ENCODE measurements around the gene EML1. TPM values are rescaled to one million over a fixed set of nuclear protein-coding genes. Genes with fewer than 3 reads are reported as not detected.

EML1 gene
- total RNA-seq, 3 donors from 2014 or later, result 0.86 to 2.4 (median 1.3) TPM

- H3K4me1 Mint-ChIP-seq (ENCODE audit: low read depth), result no peaks in the 10 kb centered on the region
- peaks cover 16% of the 10 kb centered on the region for H3K9me3 Mint-ChIP-seq
- no peak overlapping the region for H3K4me3 Mint-ChIP-seq
- no peaks in the 10 kb centered on the region for H3K36me3 Mint-ChIP-seq (ENCODE audit: insufficient read depth)
- no peak for ATAC-seq
- DNase-seq, result no peak
- peaks cover 28% of the 10 kb centered on the region for H3K27me3 Mint-ChIP-seq (ENCODE audit: low read depth)
Observed at GRCh38 chr14:99781853-99782610, 11.2 kb upstream of the EML1 start.

DNA sequence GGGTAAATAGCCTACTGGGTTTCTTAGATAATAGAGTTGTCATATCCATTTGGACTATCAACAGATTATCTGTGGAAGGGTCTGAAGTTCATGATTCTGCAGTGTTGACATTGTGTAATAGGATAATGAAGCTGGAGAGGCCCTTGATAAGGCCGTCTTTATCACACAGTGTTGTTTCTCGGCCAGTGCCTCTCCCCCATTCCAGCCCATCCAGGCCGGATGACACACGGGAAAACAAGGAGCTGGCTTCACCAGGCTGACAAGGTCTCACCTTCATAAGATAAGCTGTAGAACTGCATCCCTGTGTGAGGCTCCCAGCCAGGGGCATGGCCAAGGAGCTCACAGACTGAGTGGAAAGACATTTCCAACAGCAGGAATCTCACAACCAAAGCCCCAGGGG lies 8.7 kb upstream of the EML1 start:
- Mint-ChIP-seq H3K36me3 (ENCODE audit: insufficient read depth) (no peaks in the 10 kb centered on the region), H3K4me3 (no peak overlapping the region), H3K9me3 (peaks cover 5% of the 10 kb centered on the region), H3K27me3 (ENCODE audit: low read depth) (peaks cover 20% of the 10 kb centered on the region), H3K4me1 (ENCODE audit: low read depth) (no peaks in the 10 kb centered on the region)
- no peak for DNase-seq
- no peak for ATAC-seq

- H3K4me3 Mint-ChIP-seq, result no peak overlapping the region
- peaks cover 4% of the 10 kb centered on the region for H3K4me1 Mint-ChIP-seq (ENCODE audit: low read depth)
- H3K9me3 Mint-ChIP-seq, result peaks cover under 1% of the 10 kb centered on the region
- H3K36me3 Mint-ChIP-seq (ENCODE audit: insufficient read depth), result no peaks in the 10 kb centered on the region
- no peak for DNase-seq
- peaks cover 15% of the 10 kb centered on the region for H3K27me3 Mint-ChIP-seq (ENCODE audit: low read depth)
- no peak for ATAC-seq
Observed at GRCh38 chr14:99785426-99785825, 7.8 kb upstream of the EML1 start.

DNA sequence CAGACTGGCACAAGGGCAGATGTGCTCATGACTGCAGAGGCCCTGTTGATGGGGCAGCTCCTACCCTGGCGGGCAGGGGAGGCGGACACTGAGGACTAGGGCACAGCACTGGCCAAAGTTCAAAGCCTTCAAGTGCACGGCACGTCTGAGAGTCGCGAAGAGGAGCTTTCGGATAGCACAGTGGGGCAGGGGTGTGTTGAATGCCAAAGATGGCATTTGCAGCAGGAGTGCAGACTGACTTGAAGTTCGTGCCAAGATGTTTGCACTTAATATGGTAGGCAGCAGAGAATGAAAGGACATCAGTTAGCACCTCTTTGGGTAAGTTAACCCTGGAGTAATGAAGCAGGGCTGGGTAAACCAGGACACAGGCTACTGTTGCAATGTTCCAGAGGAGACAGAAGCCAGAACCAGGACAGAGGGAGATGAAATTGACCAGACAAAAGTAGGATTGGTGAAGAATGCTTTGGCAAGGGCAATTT lies 6.7 kb upstream of the EML1 start:
- H3K36me3 Mint-ChIP-seq (ENCODE audit: insufficient read depth), result no peaks in the 10 kb centered on the region
- ATAC-seq (no peak), DNase-seq (no peak)
- peaks cover 6% of the 10 kb centered on the region for H3K27me3 Mint-ChIP-seq (ENCODE audit: low read depth)
- no peak overlapping the region for H3K4me3 Mint-ChIP-seq
- H3K4me1 Mint-ChIP-seq (ENCODE audit: low read depth), result peaks cover 10% of the 10 kb centered on the region
- no peaks in the 10 kb centered on the region for H3K9me3 Mint-ChIP-seq

DNA sequence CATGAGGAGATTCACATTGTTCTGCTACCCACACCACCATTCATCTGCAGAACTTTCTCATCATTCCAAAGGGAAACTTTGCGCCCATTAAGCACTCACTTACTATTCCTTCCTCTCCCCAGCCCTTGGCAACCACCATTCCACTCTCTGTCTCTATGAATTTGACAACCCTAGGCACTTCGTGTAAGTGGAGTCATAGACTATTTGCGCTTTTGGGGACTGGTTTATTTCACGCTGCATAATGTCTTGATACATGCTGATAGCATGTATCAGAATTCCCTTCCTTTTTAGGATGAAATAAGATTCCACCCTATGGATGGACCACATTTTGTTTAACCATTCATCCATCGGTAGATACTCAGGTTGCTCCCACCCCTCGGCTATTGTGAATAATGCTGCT lies 4.5 kb upstream of the EML1 start:
- no peaks in the 10 kb centered on the region for H3K9me3 Mint-ChIP-seq
- no peak overlapping the region for H3K4me3 Mint-ChIP-seq
- peaks cover 8% of the 10 kb centered on the region for H3K27me3 Mint-ChIP-seq (ENCODE audit: low read depth)
- no peaks in the 10 kb centered on the region for H3K36me3 Mint-ChIP-seq (ENCODE audit: insufficient read depth)
- H3K4me1 Mint-ChIP-seq (ENCODE audit: low read depth), result peaks cover 17% of the 10 kb centered on the region
- DNase-seq, result no peak
- no peak for ATAC-seq

DNA sequence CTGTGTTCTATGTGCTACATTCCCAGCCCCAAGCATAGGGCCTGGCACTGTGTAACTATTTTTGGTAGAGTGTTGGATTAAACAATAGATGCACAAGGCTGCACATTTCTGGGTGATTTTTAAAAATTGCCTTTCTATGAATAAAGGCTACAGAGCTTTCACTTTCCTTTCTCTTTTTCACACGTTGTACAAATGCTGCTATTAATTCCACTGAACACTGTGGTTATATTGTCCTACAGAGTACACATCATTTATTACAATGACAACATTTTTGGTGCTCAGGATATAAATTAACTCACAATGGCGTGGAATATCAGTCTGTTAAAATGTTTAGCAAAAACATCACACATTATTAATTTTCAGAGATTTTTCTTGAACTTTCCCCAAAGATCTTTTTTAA lies 3.6 kb upstream of the EML1 start:
- H3K27me3 Mint-ChIP-seq (ENCODE audit: low read depth), result peaks cover 11% of the 10 kb centered on the region
- no peaks in the 10 kb centered on the region for H3K36me3 Mint-ChIP-seq (ENCODE audit: insufficient read depth)
- H3K4me1 Mint-ChIP-seq (ENCODE audit: low read depth), result peaks cover 23% of the 10 kb centered on the region
- no peaks in the 10 kb centered on the region for H3K9me3 Mint-ChIP-seq
- ATAC-seq (no peak), DNase-seq (no peak)
- no peak overlapping the region for H3K4me3 Mint-ChIP-seq

- ATAC-seq, result no peak
- Mint-ChIP-seq H3K36me3 (ENCODE audit: insufficient read depth) (no peaks in the 10 kb centered on the region), H3K27me3 (ENCODE audit: low read depth) (peaks cover 15% of the 10 kb centered on the region), H3K4me1 (ENCODE audit: low read depth) (peaks cover 24% of the 10 kb centered on the region), H3K4me3 (no peak overlapping the region), H3K9me3 (no peaks in the 10 kb centered on the region)
- DNase-seq, result no peak
Observed at GRCh38 chr14:99790201-99790977, 2.8 kb upstream of the EML1 start.

GRCh38 chr14:99790978-99791376 lies 2.2 kb upstream of the EML1 start:
- peaks cover 24% of the 10 kb centered on the region for H3K4me1 Mint-ChIP-seq (ENCODE audit: low read depth)
- H3K27me3 Mint-ChIP-seq (ENCODE audit: low read depth), result peaks cover 21% of the 10 kb centered on the region
- no peak overlapping the region for H3K4me3 Mint-ChIP-seq
- DNase-seq, result no peak
- ATAC-seq, result no peak
- H3K9me3 Mint-ChIP-seq, result no peaks in the 10 kb centered on the region
- H3K36me3 Mint-ChIP-seq (ENCODE audit: insufficient read depth), result no peaks in the 10 kb centered on the region

GRCh38 chr14:99791476-99792209 lies 1.6 kb upstream of the EML1 start:
- Mint-ChIP-seq H3K27me3 (ENCODE audit: low read depth) (peaks cover 24% of the 10 kb centered on the region), H3K4me1 (ENCODE audit: low read depth) (peaks cover 24% of the 10 kb centered on the region), H3K4me3 (peak overlapping the region; percentile 75), H3K9me3 (no peaks in the 10 kb centered on the region), H3K36me3 (ENCODE audit: insufficient read depth) (no peaks in the 10 kb centered on the region)
- no peak for DNase-seq
- no peak for ATAC-seq

DNA sequence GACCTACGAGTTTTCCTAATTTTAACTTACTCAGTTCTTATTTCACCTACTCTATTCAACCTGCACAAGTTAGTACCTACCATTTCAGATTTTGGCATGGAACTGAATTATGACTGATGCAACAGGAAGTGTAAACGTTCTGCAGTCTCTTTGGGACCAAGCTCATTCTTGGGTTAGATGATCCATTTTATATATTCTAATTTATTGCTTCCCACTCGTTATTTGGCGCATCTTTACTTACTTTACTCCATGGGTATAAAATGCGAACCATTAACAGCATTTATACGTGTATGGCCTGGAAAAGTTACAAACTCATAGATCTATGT lies 1.0 kb upstream of the EML1 start:
- ATAC-seq (no peak), DNase-seq (no peak)
- Mint-ChIP-seq H3K9me3 (no peaks in the 10 kb centered on the region), H3K4me3 (peak overlapping the region; percentile 75), H3K36me3 (ENCODE audit: insufficient read depth) (no peaks in the 10 kb centered on the region), H3K27me3 (ENCODE audit: low read depth) (peaks cover 28% of the 10 kb centered on the region), H3K4me1 (ENCODE audit: low read depth) (peaks cover 24% of the 10 kb centered on the region)

DNA sequence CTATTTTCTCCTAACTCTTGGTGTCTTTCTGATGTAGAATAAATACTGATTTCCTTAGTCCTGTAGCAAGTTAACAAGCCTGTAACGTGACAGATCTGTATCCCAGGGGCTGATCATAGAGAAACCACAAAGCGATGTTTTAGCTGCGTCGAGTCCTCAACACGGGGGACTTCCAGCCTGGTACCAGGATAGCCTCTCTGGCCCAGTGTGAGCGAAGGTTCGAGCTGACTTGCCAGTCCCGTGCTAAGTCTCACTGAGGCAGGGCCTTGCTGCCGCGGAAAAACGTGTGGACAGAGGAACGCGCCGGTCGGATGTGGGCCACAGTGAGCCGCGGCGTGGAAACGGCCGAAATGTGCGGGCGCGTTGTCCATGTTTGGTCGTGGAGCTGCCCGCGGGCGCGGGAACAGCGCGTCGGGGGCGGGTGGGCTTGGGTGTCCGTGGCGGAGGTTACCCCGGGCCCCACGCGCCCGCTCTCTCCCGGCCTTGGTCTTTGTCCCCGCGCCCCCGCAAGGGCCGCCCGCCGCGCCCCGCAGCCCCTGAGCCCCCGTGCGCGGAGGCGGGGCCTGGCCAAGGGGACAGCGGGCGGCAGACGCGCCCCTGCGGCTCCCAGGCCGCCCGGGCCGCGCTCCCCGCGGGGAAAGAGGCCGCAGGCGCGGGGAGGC lies 531 bp upstream of the EML1 start:
- ATAC-seq, result no peak
- peak overlapping the region; percentile 75 for H3K4me3 Mint-ChIP-seq
- no peak for DNase-seq

GRCh38 chr14:99794151-99794780 lies 1.1 kb downstream of the EML1 start:
- ATAC-seq, result no peak
- Mint-ChIP-seq H3K27me3 (ENCODE audit: low read depth) (peaks cover 42% of the 10 kb centered on the region), H3K36me3 (ENCODE audit: insufficient read depth) (no peaks in the 10 kb centered on the region)

More for the DNA sequence above, 531 bp upstream of the EML1 start:
- H3K36me3 Mint-ChIP-seq (ENCODE audit: insufficient read depth), result no peaks in the 10 kb centered on the region
- H3K27me3 Mint-ChIP-seq (ENCODE audit: low read depth), result peaks cover 29% of the 10 kb centered on the region
- no peaks in the 10 kb centered on the region for H3K9me3 Mint-ChIP-seq
- H3K4me1 Mint-ChIP-seq (ENCODE audit: low read depth), result peaks cover 24% of the 10 kb centered on the region

DNA sequence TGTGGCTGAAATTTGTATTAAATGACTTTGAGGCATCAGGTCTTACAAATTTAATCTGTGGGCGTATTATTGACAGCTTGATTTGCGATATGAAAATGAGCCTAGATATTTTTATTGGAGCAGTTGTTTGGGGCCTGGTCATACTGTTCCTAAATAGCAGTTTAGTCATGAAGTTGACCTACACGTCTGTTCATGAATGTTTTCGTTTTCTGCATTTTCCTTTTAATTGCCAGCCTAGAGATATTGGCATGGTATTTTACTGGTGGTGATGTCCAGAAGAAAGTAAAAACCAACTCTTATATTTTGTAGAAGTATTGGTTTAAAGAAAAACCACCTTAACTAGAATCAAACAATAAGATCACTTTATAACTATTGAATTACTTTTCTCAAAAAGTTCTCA lies 1.8 kb downstream of the EML1 start:
- Mint-ChIP-seq H3K4me1 (ENCODE audit: low read depth) (peaks cover 22% of the 10 kb centered on the region), H3K27me3 (ENCODE audit: low read depth) (peaks cover 48% of the 10 kb centered on the region), H3K9me3 (no peaks in the 10 kb centered on the region), H3K4me3 (no peak overlapping the region), H3K36me3 (ENCODE audit: insufficient read depth) (no peaks in the 10 kb centered on the region)
- no peak for ATAC-seq
- no peak for DNase-seq

More at GRCh38 chr14:99794151-99794780, 1.1 kb downstream of the EML1 start:
- no peaks in the 10 kb centered on the region for H3K9me3 Mint-ChIP-seq
- peaks cover 24% of the 10 kb centered on the region for H3K4me1 Mint-ChIP-seq (ENCODE audit: low read depth)
- DNase-seq, result no peak
- H3K4me3 Mint-ChIP-seq, result peak overlapping the region; percentile 66

DNA sequence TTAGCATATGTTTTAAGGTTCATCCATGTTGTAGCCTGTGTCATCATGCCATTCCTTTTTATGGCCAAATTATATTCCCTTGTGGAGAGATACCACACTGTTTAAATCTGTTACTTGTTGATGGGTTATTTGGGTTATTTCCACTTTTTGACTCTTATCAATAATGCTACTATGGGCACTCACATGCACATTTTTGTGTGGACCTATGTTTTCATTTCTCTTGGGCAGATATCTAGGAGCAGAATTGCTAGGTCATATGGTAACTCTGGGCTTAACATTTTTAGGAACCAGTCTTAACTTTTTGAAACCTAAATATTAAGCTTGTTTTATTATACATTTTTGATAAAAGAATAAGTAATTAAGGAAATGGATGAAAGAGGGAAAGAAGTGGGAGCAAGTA lies 4.0 kb downstream of the EML1 start:
- Mint-ChIP-seq H3K4me3 (no peak overlapping the region), H3K36me3 (ENCODE audit: insufficient read depth) (no peaks in the 10 kb centered on the region), H3K27me3 (ENCODE audit: low read depth) (peaks cover 59% of the 10 kb centered on the region), H3K9me3 (no peaks in the 10 kb centered on the region), H3K4me1 (ENCODE audit: low read depth) (peaks cover 8% of the 10 kb centered on the region)
- DNase-seq (no peak), ATAC-seq (no peak)

Measured in activated T-cell treated with anti-CD3 and anti-CD28 coated beads, Interleukin-2, amount 50 U/mL, for 4 hours (primary cell).